Renal pelvis (tissue), 4 donors: ENCODE data around the gene PAGE4. TPM values are rescaled to one million over a fixed set of nuclear protein-coding genes. Genes with fewer than 3 reads are reported as not detected.

Experiments
- DNase-seq: peaks from one replicate; pipeline ENCODE4 v3.0.0-alpha.2; 2013
- polyA plus RNA-seq, 3 donors: library from polyadenylated mRNA; unstranded; fragments of 120-200 nt; gene quantifications; one replicate each; pipeline ENCODE4 v1.2.1, GENCODE V29; 2013; ENCODE audit not compliant: insufficient read length in 3 of 3

The PAGE4 gene
- polyA plus RNA-seq, 3 donors, result 0.61 to 1.6 (median 1.1) TPM

GRCh38 chrX:49862093-49862492 lies 33.0 kb downstream of the PAGE4 start:
- no peak for DNase-seq

- no peak for DNase-seq
Observed at GRCh38 chrX:49868739-49869138, 39.6 kb downstream of the PAGE4 start.

- DNase-seq, result no peak
Observed at GRCh38 chrX:49876750-49877149, 47.6 kb downstream of the PAGE4 start.

GRCh38 chrX:49877397-49878101 lies 48.4 kb downstream of the PAGE4 start:
- DNase-seq, result no peak

- no peak for DNase-seq
Observed at GRCh38 chrX:49878128-49878833, 49.2 kb downstream of the PAGE4 start.

GRCh38 chrX:49878834-49879655 lies 49.9 kb downstream of the PAGE4 start, which contains the start of gene USP27X:
Gene USP27X (plus strand): TSS chrX:49879484. CDS start chrX:49880308, 824 bp downstream.
- peak; percentile 81 for DNase-seq

- DNase-seq, result no peak
Observed at GRCh38 chrX:49879656-49880277, 50.7 kb downstream of the PAGE4 start.

GRCh38 chrX:49880668-49881067 lies 51.6 kb downstream of the PAGE4 start:
- DNase-seq, result no peak

Other genes with a start within 250 kb of the PAGE4 start
- not detected for gene GAGE12H, start 249.4 kb upstream of the PAGE4 start, polyA plus RNA-seq
- not detected for gene GAGE2A, start 239.8 kb upstream of the PAGE4 start, polyA plus RNA-seq
- not detected for gene GAGE1, start 230.3 kb upstream of the PAGE4 start, polyA plus RNA-seq
- not detected for gene PAGE1, start 133.3 kb upstream of the PAGE4 start, polyA plus RNA-seq
- 10 to 100 TPM; 10.2 to 11.8 (median 11.0) TPM for gene USP27X, start 50.2 kb downstream of the PAGE4 start, polyA plus RNA-seq
- 100 to 1,000 TPM in 1 of 3 donors, 10 to 100 TPM in 2; 64.5 to 104 (median 93.5) TPM for gene CLCN5, start 93.3 kb downstream of the PAGE4 start, polyA plus RNA-seq